ENCODE data around the gene UGT1A6.

DNA sequence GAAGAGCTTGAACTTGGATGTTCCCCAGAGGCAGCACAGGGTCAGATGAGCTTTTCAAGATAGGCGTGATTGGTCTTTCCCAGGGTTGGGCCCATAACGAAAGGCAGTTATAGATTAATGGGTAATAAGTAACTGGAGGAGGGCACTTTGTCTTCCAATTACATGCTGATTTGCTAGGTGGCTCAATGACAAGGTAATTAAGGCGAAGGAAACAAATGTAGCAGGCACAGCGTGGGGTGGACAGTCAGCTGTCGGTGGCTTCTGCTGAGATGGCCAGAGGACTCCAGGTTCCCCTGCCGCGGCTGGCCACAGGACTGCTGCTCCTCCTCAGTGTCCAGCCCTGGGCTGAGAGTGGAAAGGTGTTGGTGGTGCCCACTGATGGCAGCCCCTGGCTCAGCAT, 25.9 kb downstream of the UGT1A6 start, which contains the start of gene UGT1A4:
- TF ChIP-seq CBX8 (IDR thresholded peaks at IDR 0.05) (no peak), NR3C1 (IDR thresholded peaks at IDR 0.05) (no peak), BHLHE40 (IDR thresholded peaks at IDR 0.05; ENCODE audit: low read depth, low read length) (no peak), EP300 (IDR thresholded peaks at IDR 0.05) (no peak), JUN (IDR thresholded peaks at IDR 0.05) (no peak), ESRRA (IDR thresholded peaks at IDR 0.05; ENCODE audit: borderline replicate concordance, low read length) (no peak), RCOR1 (IDR thresholded peaks at IDR 0.05; ENCODE audit: low read depth, low read length) (no peak), POLR2A (IDR thresholded peaks at IDR 0.05; ENCODE audit: low read length) (no peak)
- TF ChIP-seq, protein P1, sequence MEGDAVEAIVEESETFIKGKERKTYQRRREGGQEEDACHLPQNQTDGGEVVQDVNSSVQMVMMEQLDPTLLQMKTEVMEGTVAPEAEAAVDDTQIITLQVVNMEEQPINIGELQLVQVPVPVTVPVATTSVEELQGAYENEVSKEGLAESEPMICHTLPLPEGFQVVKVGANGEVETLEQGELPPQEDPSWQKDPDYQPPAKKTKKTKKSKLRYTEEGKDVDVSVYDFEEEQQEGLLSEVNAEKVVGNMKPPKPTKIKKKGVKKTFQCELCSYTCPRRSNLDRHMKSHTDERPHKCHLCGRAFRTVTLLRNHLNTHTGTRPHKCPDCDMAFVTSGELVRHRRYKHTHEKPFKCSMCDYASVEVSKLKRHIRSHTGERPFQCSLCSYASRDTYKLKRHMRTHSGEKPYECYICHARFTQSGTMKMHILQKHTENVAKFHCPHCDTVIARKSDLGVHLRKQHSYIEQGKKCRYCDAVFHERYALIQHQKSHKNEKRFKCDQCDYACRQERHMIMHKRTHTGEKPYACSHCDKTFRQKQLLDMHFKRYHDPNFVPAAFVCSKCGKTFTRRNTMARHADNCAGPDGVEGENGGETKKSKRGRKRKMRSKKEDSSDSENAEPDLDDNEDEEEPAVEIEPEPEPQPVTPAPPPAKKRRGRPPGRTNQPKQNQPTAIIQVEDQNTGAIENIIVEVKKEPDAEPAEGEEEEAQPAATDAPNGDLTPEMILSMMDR (IDR thresholded peaks at IDR 0.05): no peak
- TF ChIP-seq, protein P2, sequence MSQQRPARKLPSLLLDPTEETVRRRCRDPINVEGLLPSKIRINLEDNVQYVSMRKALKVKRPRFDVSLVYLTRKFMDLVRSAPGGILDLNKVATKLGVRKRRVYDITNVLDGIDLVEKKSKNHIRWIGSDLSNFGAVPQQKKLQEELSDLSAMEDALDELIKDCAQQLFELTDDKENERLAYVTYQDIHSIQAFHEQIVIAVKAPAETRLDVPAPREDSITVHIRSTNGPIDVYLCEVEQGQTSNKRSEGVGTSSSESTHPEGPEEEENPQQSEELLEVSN (IDR thresholded peaks at IDR 0.05; ENCODE audit: borderline replicate concordance, low read depth): no peak
- TF ChIP-seq, protein P3, sequence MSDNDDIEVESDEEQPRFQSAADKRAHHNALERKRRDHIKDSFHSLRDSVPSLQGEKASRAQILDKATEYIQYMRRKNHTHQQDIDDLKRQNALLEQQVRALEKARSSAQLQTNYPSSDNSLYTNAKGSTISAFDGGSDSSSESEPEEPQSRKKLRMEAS (IDR thresholded peaks at IDR 0.05): no peak

All from A549 (cell line).